A549 (cell line): ENCODE results near the gene RPL9.

ENCODE experiments used
- BHLHE40 ChIP-seq: IDR thresholded peaks from 2 replicates; pipeline ENCODE4 v1.6.1; 2012; ENCODE audit warnings: low read depth, low read length, inconsistent platforms
- JUN ChIP-seq, 2 experiments: fragments of >200 bp; sonication (Bioruptor Twin); formaldehyde crosslinking; IDR thresholded peaks; 2 replicates in 1 of 2; 3 replicates in 1 of 2; pipeline ENCODE4 v1.6.1; 2016 to 2017
- MYC ChIP-seq: IDR thresholded peaks from 2 replicates; pipeline ENCODE4 v1.6.1; 2012; ENCODE audit warnings: mild to moderate bottlenecking, inconsistent platforms, low read length, improper control_type of control experiment, borderline replicate concordance
- POLR2A ChIP-seq: IDR thresholded peaks from 2 replicates; pipeline ENCODE4 v1.6.1; 2012; ENCODE audit warnings: mild to moderate bottlenecking, low read length
- TF ChIP-seq, protein P1 (sequence below): IDR thresholded peaks from 2 replicates; pipeline ENCODE4 v1.6.1; 2012
- TF ChIP-seq, protein P2 (sequence below): fragments of >200 bp; sonication (Bioruptor Twin); formaldehyde crosslinking; IDR thresholded peaks from 3 replicates; pipeline ENCODE4 v1.5.1; 2016
- TF ChIP-seq, protein P3 (sequence below): IDR thresholded peaks from 2 replicates; pipeline ENCODE4 v1.6.1; 2012

DNA sequence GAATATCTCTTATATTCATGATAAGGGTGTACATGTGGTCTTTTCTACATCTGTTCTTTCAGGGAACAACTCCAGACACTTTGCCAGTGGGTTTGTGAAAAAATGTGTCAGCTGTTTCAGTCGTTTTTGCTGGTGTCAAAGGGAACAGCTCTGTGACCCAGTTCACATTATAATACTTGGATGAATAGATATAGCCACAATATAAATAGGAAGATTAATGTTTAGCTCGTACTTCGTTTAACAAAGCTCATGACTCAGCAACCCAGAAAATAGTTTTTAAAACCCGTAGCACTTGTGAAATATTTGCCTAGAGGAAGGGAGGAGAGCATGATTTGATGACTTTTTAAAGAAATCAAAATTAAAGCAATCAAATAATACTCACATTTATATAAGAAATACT lies 8.0 kb upstream of the RPL9 start:
- TF ChIP-seq, protein P1, sequence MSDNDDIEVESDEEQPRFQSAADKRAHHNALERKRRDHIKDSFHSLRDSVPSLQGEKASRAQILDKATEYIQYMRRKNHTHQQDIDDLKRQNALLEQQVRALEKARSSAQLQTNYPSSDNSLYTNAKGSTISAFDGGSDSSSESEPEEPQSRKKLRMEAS: no peak
- no peak for TF ChIP-seq MYC
- TF ChIP-seq, protein P2, sequence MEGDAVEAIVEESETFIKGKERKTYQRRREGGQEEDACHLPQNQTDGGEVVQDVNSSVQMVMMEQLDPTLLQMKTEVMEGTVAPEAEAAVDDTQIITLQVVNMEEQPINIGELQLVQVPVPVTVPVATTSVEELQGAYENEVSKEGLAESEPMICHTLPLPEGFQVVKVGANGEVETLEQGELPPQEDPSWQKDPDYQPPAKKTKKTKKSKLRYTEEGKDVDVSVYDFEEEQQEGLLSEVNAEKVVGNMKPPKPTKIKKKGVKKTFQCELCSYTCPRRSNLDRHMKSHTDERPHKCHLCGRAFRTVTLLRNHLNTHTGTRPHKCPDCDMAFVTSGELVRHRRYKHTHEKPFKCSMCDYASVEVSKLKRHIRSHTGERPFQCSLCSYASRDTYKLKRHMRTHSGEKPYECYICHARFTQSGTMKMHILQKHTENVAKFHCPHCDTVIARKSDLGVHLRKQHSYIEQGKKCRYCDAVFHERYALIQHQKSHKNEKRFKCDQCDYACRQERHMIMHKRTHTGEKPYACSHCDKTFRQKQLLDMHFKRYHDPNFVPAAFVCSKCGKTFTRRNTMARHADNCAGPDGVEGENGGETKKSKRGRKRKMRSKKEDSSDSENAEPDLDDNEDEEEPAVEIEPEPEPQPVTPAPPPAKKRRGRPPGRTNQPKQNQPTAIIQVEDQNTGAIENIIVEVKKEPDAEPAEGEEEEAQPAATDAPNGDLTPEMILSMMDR: no peak
- no peak for TF ChIP-seq POLR2A
- no peak for TF ChIP-seq BHLHE40
- TF ChIP-seq JUN (IDR thresholded peaks at IDR 0.05): peak; percentile 17 to 27; a peak in 1 of 5 replicates
- TF ChIP-seq, protein P3, sequence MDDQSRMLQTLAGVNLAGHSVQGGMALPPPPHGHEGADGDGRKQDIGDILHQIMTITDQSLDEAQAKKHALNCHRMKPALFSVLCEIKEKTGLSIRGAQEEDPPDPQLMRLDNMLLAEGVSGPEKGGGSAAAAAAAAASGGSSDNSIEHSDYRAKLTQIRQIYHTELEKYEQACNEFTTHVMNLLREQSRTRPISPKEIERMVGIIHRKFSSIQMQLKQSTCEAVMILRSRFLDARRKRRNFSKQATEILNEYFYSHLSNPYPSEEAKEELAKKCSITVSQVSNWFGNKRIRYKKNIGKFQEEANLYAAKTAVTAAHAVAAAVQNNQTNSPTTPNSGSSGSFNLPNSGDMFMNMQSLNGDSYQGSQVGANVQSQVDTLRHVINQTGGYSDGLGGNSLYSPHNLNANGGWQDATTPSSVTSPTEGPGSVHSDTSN: no peak
